ENCODE data around the gene NKAIN1. TPM values are rescaled to one million over a fixed set of nuclear protein-coding genes. Genes with fewer than 3 reads are reported as not detected.

NKAIN1 gene
- total and polyA plus RNA-seq, 2 donors (not counting 1 experiment from before 2014, with no cell fraction given) = not detected

GRCh38 chr1:31151402-31151801 lies 88.3 kb downstream of the NKAIN1 start:
- Histone ChIP-seq H3K27ac (ENCODE audit: low read length in 2 of 2) (no peak overlapping the region), H3K36me3 (replicated peaks in 1 of 2; ENCODE audit: control extremely low read depth in 1 of 2, control insufficient read depth in 1 of 2, extremely low read depth in 1 of 2, insufficient read depth in 2 of 2, low read length in 1 of 2) (no peaks in the 10 kb centered on the region), H3K9ac (ENCODE audit: low read length) (no peak overlapping the region), H3K27me3 (replicated peaks in 1 of 4; ENCODE audit: control extremely low read depth in 1 of 4, control insufficient read depth in 3 of 4, insufficient read depth in 4 of 4, low read length in 3 of 4) (no peaks in the 10 kb centered on the region), H3K79me2 (ENCODE audit: control insufficient read depth, insufficient read depth, low read length) (no peaks in the 10 kb centered on the region), H2AFZ (ENCODE audit: insufficient read depth, low read depth, low read length, poor library complexity, severe bottlenecking) (no peak overlapping the region), H3K4me3 (ENCODE audit: control extremely low read depth in 1 of 5, extremely low read depth in 1 of 5, insufficient read depth in 1 of 5, low read depth in 2 of 5, low read length in 4 of 5) (no peak overlapping the region), H3K4me1 (ENCODE audit: control insufficient read depth in 2 of 2, insufficient read depth in 2 of 2, low read length in 2 of 2) (peaks cover 5 to 13% of the 10 kb centered on the region in 2 donors), H3K9me3 (ENCODE audit: control extremely low read depth in 1 of 3, control insufficient read depth in 2 of 3, insufficient read depth in 1 of 3, low read length in 2 of 3) (no peaks in the 10 kb centered on the region), H4K20me1 (ENCODE audit: control insufficient read depth, insufficient read depth, low read length, poor library complexity, severe bottlenecking) (no peaks in the 10 kb centered on the region), H3K4me2 (replicated peaks; ENCODE audit: low read depth, low read length, poor library complexity, severe bottlenecking) (no peak overlapping the region)
- intact Hi-C loops (cut with micrococcal nuclease) = no loop called here
- TF ChIP-seq CTCF (IDR thresholded peaks at IDR 0.05) = no peak
- ATAC-seq (ENCODE audit: low read depth) (no peak), DNase-seq (no peak)
- no peaks in the 10 kb centered on the region for H3K27me3 Mint-ChIP-seq
- ChIA-PET CTCF (interaction anchor here (1.2 to 2.5 kb wide), 3 partner anchors 9 to 15 kb away, joined by 3 to 16 read pairs (median 3); no protein-coding TSS in a partner anchor), POLR2A (no interaction called here)
- H3K9me3 Mint-ChIP-seq (ENCODE audit: insufficient read depth) = no peaks in the 10 kb centered on the region
- no peak overlapping the region for H3K27ac Mint-ChIP-seq
- WGBS (ENCODE audit: insufficient coverage) = 80% methylated on average over 2 of the region's 3 CpGs
- no peak overlapping the region for H3K4me3 Mint-ChIP-seq
- peaks cover 9% of the 10 kb centered on the region for H3K4me1 Mint-ChIP-seq

- no peak for TF ChIP-seq EZH2 (IDR thresholded peaks at IDR 0.05; ENCODE audit: borderline replicate concordance, insufficient read depth, low read depth, low read length, poor library complexity, severe bottlenecking)
- no peak for TF ChIP-seq CTCF (IDR thresholded peaks at IDR 0.05)
- Mint-ChIP-seq H3K4me1 (no peaks in the 10 kb centered on the region), H3K27ac (no peak overlapping the region), H3K9me3 (ENCODE audit: insufficient read depth) (no peaks in the 10 kb centered on the region), H3K27me3 (no peaks in the 10 kb centered on the region), H3K4me3 (no peak overlapping the region)
- ChIA-PET CTCF (interaction anchor here (0.6 to 1.0 kb wide), 2 partner anchors 13 to 364 kb away, joined by 4 read pairs; no protein-coding TSS in a partner anchor), POLR2A (no interaction called here)
- no peak for ATAC-seq (ENCODE audit: low read depth)
- H3K27me3 ChIP-seq (replicated peaks in 1 of 4; ENCODE audit: control extremely low read depth in 1 of 4, control insufficient read depth in 3 of 4, insufficient read depth in 4 of 4, low read length in 3 of 4) = no peaks in the 10 kb centered on the region
- H3K4me1 ChIP-seq (ENCODE audit: control insufficient read depth in 2 of 2, insufficient read depth in 2 of 2, low read length in 2 of 2) = no peaks in the 10 kb centered on the region
- no peak overlapping the region for H3K9ac ChIP-seq (ENCODE audit: low read length)
- WGBS (ENCODE audit: insufficient coverage) = no CpG with 5 or more reads among the region's 1 CpG
- no peak overlapping the region for H3K4me2 ChIP-seq (replicated peaks; ENCODE audit: low read depth, low read length, poor library complexity, severe bottlenecking)
- no peak overlapping the region for H2AFZ ChIP-seq (ENCODE audit: insufficient read depth, low read depth, low read length, poor library complexity, severe bottlenecking)
- no peaks in the 10 kb centered on the region for H3K36me3 ChIP-seq (replicated peaks in 1 of 2; ENCODE audit: control extremely low read depth in 1 of 2, control insufficient read depth in 1 of 2, extremely low read depth in 1 of 2, insufficient read depth in 2 of 2, low read length in 1 of 2)
- no peak overlapping the region for H3K27ac ChIP-seq (ENCODE audit: low read length in 2 of 2)
- intact Hi-C loops (cut with micrococcal nuclease) = no loop called here
- H4K20me1 ChIP-seq (ENCODE audit: control insufficient read depth, insufficient read depth, low read length, poor library complexity, severe bottlenecking) = no peaks in the 10 kb centered on the region
- DNase-seq = no peak
- no peaks in the 10 kb centered on the region for H3K79me2 ChIP-seq (ENCODE audit: control insufficient read depth, insufficient read depth, low read length)
- H3K9me3 ChIP-seq (ENCODE audit: control extremely low read depth in 1 of 3, control insufficient read depth in 2 of 3, insufficient read depth in 1 of 3, low read length in 2 of 3) = no peaks in the 10 kb centered on the region
- H3K4me3 ChIP-seq (ENCODE audit: control extremely low read depth in 1 of 5, extremely low read depth in 1 of 5, insufficient read depth in 1 of 5, low read depth in 2 of 5, low read length in 4 of 5) = no peak overlapping the region
Measured at GRCh38 chr1:31148409-31148808, 91.3 kb downstream of the NKAIN1 start.
